KG1 (cell line): ENCODE data around the gene GLI3.

ENCODE experiments used
- DNase-seq: peaks from one replicate; lab custom pipeline; 2025; lab: John Stamatoyannopoulos, UW

The GLI3 gene

DNA sequence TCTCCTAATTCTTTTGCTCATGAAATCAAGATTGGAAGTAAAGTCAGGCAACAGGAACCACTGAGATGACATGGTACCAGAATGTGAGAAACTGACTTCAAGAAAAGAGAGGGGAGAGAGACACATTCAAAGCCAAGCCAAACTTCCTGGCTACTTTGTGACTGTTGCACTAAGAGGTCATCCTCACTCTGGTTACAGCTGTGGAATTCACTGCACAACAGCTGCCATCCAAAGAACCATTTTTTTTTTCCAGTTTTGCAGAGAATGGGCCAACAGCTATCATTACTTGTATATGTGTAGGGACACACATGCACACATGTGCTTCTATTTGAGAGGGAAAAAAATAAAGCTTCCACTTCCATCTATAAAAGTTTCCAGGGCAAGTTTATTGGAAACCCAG is 203.5 kb downstream of the GLI3 start:
- no peak for DNase-seq

DNA sequence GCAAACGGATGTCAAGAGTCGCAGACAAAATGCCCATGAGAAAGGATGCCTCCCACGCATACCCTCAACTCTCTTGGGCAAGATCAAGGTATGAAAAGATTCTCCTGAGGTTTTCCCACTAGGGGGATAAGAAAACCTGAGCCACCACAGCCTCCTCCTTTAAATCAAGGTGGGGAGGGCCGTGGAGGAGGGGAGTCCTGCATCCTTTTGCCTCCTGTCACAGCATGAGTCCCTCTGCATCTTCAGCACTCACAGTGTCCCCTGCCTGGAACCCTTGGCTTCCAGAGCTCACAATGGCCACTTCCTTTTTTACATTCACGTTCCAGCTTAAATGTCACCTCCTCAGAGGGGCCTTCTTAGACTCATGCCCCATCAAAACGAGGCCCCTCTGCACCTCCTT is 207.6 kb downstream of the GLI3 start:
- no peak for DNase-seq

DNA sequence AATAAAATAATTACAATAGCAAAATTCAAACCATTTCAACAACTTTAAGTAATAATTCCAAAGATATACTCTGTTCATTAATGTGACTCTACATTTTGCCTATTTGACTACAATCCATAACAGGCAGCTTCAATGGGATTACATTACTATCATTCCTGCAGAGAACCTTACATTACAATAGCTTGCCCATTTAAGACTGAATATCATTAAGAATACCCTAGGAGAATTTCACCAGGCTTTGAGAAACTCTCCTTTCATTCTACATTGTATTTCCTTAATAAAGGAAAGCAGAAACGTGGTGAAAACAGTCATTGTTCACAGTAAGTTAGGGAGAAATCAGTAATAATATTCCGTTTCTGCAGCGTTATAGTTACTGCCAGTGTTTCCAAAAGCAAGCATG is 209.5 kb downstream of the GLI3 start:
- no peak for DNase-seq

DNA sequence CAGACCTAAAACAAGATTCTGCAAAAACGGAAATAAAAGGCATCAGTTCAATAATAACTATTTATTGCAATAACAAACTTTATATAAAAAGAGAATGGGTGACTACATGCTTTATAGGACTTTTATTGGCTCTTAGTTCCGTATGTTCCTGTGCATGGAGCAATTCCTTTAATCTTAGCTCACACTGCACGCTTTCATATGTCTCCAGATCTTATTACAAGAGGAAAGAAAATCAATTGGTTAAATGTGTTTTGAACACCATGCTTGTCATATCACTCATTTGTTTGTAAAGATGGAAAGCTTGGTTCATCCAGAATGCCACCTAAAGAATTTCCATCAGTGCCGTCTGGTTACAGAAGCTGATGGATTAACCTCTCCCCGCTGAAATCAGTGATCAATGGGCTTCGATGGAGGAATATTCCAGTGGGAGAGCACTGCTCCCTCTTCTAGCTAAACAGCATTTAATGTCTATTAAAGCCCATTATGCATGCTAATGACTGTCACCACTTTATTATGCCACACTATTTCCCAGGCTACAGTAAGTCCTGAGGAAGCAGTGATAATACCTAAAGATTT is 210.3 kb downstream of the GLI3 start:
- no peak for DNase-seq

DNA sequence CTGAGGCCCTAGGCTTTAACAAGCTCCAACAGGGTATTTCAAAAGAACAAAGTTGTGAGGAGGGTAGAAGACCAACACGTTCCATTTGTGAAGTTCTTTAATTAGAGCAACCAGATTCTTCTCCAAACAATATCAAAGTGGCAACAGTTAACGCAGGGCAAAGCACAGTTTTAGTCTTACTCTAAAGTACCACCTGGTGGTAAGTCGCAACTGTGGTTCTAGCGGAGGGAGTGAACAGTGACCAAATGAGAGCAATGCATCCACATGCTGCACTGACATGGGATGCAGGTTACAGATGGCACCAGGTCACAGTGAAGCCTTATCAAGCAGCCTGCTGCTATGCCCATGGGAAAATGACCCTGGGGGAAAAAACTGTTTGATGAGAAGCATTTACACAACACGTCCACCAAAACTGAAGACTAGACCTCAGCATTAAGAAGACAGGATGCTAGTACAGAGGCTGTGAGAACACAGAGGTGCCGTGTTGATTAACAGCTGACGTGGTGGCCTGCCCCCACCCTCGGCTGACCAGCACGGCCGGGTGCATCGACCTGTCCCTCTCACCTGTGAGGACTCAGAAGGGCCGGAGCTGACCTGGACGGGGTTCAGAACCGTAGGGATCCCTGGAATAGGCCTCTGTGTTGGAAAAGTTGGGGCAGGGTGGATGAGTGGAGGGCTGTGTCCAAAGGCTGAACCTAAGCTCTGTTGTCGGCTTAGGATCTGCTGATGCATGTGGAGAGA is 211.2 kb downstream of the GLI3 start:
- DNase-seq, result no peak

DNA sequence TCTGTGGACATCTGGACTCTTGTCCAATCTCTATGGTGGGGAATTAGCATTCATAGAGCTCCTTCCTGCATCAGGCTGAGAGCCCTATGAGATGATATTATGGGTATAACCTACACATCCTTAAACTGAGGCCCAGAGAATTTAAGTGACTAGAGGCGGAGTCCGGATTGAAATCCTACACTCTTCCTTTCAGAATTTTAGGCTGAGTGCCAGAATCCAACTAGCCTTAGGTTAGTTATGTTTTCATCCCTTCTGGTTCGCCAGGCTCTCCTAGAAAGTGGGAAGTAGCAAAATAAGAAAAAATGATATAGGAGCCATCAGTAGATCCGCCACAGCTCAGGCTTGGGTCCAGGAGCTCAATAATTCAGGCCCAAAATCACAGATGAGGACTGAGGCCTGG is 212.5 kb downstream of the GLI3 start:
- no peak for DNase-seq

DNA sequence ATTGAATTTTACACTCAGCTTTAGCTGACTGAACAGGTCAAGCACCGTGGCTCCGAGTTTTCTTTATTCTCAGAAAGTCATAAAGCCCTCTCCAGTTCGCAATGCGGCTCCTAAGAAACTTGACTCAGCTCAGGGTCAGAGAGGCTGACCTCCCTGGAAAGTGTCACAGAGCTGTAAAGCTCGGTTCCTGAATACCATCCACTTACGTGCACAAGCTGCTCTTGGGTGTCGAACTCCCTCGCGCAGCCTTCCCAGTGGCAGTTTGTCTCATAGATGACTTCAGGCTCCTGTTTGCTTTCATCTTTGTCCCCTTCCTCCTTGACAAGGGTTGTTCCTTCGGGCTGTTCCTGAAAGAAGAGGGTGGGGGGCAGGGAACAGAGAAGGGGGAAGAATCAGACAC is 213.7 kb downstream of the GLI3 start:
- DNase-seq, result no peak

DNA sequence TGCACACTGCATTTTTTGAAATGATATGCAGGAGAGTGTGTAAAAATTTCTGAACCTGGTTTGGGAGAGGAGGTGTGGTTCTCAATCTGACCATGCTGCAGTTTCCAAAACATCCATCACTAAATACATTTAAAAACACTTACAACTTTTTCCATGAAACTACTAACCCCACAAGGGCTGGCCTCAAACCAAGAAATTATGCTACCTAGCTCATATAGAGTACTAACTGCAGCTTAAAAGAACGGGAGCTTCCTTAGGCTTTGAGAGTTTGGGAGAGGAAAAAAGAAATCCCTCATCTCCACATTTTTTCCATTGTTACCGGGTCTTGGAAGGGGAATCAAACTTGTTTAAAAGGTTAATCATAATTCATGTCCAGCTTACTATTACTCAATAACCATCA is 214.2 kb downstream of the GLI3 start:
- no peak for DNase-seq

DNA sequence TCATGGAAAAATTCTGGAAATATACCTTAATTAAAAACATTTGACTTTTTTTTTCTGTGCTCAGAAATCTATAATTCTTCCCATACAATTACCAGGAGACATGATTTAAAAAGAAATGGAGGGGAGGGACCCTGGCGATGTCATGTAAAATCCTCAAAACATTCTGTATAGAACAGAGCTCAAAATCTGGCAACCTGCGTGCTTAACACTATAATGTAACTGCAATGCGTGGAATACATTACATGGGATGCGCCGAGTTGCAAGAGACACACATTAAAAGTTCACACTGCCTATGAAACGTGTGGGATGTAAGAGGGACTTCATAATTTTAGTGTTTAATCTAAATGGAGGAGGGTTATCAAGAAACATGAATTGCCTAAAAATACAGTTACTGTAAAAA is 215.0 kb downstream of the GLI3 start:
- no peak for DNase-seq

DNA sequence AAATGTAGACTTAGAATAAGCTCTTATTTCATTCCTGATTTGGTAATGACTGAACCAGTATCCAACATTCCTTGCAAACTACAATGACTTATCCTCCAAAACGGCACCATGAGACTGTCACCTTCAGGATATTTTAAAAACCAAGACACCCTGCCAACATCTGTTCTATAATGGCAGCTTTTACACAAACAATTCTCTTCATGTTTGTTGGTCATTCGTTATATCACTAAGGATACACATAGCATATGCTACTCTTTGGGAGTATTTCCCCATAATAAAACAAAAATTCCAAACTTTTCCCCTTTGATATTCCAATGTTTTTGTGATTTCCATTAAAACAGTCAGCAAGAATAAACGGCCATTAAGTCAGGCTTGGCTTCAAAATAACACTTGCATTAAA is 215.4 kb downstream of the GLI3 start:
- no peak for DNase-seq

DNA sequence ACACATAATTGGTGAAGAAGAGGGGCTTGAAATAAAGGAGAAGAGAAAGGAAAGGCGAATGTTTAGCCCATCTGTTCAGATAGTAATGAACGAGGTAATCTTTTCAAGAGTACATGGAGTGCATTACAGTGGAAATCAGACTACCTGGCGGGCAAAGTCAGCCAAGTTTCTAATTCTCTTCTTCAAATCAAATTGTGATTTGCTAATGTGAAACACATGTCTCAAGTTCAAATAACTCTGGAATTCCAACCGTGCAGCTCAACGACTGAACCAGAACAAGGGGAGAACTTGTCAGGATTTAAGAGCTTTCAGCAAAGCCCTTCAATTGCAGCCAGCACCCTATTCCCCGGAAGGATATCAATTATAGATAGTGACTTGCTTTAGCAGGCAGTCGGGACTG is 216.9 kb downstream of the GLI3 start:
- DNase-seq, result no peak

DNA sequence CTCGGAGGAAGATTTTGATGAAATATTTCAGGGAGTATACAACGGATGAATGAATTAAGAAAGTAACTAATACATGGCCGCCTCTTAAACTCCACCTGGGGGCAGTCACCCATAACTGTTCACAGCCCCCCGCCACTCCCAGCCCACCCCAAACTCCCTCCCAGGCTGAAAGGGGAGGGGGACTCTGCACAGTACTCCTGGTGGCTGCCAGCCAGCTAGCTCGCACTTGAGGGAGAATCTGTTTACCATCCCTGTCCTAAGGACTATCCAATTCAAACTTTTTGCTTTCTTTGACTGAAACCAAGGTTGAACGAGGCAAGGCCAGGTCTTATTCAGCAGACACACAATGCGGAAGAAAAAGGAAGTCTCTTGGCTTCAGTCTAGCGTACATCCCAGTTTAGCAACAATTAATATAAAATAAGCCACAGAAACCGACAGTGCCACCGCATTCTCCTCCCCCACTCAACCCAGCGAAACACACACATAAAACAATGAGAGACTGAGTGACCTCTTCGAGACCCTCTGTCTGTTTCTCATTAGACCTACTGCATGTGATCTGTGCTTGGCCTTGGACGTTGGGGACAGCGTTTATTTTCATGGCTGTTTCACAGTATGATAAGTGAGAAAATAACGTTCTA is 219.5 kb downstream of the GLI3 start:
- no peak for DNase-seq

DNA sequence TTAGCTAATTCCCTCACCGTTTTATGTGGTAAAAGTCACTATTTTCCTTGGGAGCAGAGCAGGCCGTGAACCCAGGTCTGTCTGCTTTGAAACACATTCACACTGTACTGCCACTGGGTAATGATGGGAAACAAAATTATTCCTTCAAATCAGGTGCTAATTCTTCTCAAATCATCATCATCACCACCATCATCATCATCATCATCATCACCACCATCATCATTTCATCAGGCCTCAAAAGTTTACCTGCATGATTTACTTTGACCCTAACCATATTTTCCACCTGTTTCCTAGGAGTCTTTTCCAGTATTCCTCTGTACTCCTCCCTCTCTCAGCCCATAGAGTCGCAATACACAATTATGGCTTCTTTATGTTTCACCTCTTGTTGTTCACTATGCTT is 220.5 kb downstream of the GLI3 start:
- DNase-seq, result no peak

DNA sequence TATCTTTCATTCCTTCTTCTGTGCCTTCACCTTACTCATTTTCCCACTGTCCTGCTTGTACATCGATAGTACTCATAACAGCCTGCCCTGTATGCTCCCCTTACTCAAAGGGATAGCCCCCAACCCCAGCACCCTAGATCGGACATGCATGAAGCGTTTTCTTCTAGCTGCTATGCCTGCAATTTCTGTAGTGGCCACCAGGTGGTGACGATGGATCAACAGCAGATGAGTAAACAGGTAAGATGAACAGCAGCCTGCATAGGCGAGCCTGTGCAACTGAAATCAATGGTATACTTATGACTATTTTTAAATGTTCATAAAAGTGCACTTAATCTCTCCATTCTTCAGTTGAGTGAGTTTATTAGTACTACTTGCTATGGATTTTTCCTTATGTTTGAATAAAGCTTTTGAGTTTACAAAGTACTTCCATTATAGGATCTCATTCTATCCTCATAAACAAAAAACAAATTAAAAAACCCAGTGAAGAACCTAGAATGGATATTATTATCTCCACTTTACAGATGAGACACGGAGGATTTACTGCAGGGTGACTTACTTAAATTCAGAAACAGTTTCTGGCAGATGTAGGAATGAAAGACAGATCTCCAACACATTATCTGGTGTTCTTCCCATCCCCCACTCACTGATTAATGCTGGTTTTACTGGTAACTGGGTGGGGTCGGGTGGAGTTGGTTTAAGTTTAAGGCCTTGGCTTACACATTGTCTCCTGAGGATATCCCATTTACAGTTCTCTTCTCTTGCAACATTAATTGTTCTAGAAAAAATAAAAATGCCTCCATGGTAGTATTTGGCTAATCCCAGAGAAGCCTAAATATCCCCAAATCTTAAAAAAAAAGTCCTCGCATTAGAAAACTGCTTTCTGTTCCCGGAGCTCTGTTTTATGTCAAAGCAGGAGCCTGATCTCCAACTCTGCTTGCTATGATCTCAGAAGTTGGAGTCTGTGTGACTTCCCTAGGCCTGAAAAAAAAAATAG is 222.1 kb downstream of the GLI3 start:
- peak; percentile 14 for DNase-seq

DNA sequence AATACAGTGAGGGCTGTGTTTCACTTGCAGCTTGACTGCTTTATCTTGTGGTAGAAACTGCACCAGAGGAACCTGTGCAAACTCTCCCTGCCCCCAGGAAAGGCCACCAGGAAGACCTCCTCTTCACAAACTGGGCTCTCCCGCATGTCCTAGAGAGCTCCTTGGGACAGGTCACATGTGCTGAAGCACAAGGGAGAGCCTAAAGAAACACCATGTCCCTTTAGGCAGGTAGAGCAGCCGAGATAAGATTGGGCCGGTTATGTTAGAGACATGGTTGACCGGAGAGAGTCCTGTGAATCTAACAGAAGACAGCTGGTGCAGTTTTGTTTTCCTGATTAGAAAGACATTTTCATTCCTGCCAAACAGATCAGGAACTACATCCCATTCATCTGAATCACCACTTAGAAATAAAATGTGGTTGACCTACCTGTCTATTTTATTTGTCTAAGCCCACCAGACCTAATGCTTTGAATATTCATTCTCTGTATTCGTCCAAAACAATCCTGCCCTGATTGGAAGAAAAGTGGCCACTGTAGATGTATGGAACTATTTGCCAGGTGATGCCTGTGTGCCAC is 224.1 kb downstream of the GLI3 start:
- no peak for DNase-seq

DNA sequence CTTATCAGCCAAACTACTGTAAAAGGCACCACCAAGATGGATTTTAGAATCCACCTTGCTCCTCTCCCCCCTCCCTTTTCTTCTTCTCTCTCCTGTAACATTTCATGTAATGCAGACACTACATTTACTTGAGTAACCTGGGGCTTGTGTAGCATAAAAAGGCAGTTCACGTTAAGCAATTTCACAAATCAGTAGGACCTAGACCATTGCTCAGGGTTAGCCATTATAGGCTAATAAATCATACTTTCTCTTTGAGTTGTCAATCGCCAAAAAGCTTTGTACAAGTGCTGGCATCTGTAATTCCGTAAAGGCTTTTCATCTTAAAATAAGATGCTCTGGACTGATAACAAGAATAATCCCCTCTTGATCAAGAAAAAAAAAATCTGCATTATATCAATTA is 224.7 kb downstream of the GLI3 start:
- DNase-seq, result no peak

DNA sequence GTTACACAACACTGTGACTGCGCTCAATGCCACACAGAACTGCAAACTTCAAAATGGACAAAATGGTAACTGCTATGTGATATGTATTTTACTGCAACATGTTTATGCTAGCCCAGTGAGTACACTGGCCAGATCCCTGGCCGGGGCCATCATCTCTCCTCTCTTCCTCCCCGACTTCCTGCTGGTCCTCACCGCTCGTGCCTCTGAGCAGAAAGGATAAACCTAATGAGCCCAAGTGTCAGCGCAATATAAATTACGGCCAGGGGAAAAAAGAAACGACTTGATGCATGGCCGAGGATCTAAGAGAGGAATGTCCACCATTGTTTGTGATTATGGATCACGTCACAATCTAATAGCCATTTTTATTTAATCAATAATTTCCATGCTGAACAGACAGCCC is 225.2 kb downstream of the GLI3 start:
- no peak for DNase-seq

DNA sequence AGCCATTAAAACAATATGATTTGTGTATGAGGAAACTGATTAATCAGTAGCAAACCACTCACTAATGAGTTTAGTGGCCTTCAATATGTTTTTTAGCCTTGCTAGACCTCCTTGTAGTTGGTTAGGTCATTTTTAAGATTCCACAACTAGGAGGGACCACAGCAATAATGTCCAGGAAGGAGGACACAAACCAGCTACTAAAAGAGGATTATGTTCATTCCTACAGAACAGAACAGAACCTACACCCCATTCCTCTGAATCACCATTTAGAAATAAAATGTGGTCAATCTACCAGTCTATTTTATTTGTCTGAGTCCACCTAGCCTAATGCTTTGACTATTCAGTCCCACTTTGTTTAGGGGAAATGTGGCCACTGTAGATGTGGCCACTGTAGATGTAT is 226.3 kb downstream of the GLI3 start:
- no peak for DNase-seq

DNA sequence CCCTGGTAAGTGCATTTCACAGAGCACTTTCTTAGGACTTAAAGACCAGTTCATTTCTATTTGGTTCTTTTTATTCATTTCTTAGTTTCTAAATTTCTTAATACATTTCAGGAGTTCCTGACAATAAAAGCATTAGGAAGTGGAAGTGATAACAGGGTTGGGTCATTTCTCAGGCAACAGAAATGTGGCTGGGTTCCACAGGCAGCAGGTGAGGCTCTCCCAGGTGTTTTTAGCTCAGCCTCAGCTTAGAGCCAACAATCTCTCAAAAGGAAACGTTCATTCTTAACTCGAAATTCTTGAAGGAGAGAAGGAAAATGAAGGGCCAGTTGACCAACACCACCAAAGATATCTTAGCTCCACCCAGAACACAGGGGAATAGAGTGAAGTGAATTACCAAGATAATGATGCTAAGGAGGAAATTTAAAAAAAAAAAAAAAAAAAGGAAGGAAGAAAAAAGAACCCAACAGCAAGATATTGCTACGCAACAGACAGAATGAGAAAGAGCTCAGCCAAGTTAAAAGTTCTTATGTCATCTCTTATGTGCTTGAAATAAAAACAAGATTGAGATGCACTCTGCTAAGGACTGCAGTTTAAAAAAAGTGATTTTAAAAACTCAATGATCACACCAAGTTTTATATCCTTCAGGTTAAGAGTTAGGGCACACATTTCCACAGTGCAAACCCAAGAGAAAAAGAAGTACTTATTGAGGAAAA is 230.1 kb downstream of the GLI3 start:
- no peak for DNase-seq

DNA sequence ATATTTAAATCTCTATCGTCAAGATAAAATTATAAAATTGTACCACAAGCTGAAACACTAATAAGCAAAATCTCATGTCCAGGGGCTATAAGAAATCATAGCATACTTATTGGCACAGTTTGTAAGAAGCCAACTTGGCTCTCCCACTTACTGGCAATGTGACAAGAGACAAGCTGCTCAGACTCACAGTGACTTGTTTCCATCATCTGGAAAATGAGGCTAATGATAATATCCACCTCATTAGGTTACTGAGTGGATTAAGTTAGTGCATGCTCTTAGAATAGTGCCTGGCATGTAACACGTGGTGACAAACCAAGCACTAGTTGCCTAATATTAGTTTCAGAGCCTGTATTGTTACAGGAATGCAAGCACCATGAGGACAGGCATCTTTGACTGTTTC is 234.4 kb downstream of the GLI3 start:
- no peak for DNase-seq

DNA sequence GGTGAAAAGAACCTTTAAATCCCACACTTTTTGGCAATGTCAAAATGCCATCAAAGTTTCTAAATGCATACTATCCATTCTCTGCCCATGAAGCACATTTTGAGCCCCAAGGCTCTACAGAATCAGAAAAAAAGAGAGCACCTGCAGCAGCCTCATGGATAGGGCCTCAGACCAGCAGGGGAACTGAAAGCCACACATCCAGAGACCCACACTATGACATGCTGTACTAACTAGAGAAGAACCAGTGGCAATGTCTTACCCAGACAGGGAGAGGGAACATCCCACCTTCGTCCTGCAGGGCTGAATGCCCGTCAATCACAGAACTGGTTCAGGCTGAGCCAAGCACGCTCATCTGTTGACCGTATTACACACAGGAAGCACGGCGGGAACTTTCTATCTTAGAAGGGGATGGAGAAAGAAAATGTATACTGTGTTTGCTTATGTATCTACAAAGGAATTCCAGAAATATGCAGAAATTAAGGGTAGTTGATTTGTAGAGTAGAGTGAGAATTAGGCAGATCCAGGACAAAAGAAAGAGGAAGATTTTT is 237.2 kb downstream of the GLI3 start:
- no peak for DNase-seq
